NCI-H69 (cell line): Measurements from ENCODE around the gene LGALS13.
A peak's percentile ranks its signal among the peaks of the same experiment; 100 is the strongest.

Experiments used
- DNase-seq: peaks from one replicate; lab custom pipeline; 2025; lab: John Stamatoyannopoulos, UW

LGALS13 gene

GRCh38 chr19:39602224-39602623 lies at the start of gene LGALS13:
Gene LGALS13 (plus strand): TSS chr19:39602524. CDS start chr19:39602569, 45 bp downstream.
- DNase-seq = peak; percentile 4

DNA sequence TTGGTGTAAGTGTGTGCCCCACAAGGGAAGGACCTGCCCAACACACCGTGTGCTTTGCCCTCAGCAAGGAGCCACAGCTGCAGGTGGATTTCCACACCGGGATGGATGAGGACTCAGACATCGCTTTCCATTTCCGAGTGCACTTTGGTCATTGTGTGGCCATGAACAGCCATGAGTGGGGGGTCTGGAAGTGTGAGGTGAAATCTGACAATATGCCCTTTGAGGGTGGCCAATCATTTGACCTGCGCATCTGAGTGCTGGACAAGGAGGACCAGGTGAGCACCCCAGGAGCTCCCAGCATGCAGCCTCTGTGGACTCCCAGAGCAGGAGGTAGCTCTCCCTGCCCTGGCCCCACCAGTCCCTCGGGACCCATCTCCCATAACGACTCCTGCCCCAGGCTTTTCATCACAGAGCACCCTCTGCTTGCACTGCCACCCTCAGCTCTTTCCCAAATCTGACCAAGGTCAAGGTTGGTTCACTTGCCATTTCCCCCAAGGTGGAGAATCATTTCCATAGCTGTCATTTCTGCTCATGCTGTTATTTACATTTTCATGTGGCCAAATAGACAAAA lies 49.2 kb upstream of the LGALS13 start:
- DNase-seq = peak; percentile 36

DNA sequence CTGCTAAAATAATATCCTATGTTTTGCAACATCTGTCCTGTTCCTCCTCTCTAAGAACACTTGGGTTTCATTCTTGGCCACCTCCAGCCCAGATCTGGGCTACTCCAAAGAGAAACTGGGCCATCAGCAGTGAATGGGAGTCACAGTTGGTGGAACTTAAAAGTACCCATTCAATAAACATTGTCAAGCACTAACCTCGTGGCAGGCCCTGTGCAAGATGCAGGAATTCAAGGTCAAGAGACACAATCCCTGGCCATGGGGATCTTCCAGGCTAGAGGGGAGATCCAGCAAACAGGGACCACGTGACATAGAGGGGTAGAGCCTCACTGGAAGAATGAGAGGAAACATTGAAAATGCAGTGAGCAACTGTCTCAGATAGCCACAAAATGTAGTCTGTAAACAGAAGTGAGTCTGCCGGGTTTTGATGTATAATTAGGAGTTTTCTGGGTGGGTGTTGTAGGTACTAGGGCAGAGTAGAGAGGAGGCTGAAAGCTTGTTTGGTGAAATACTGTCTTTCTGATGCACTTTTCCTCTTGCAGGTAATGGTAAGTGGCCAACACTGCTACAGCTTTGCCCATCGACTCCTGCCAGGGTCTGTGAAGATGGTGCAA lies 47.5 kb upstream of the LGALS13 start:
- no peak for DNase-seq

- no peak for DNase-seq
Measured at GRCh38 chr19:39555883-39556282, 46.4 kb upstream of the LGALS13 start.

GRCh38 chr19:39557811-39558623 lies 44.3 kb upstream of the LGALS13 start:
- DNase-seq = peak; percentile 80

DNA sequence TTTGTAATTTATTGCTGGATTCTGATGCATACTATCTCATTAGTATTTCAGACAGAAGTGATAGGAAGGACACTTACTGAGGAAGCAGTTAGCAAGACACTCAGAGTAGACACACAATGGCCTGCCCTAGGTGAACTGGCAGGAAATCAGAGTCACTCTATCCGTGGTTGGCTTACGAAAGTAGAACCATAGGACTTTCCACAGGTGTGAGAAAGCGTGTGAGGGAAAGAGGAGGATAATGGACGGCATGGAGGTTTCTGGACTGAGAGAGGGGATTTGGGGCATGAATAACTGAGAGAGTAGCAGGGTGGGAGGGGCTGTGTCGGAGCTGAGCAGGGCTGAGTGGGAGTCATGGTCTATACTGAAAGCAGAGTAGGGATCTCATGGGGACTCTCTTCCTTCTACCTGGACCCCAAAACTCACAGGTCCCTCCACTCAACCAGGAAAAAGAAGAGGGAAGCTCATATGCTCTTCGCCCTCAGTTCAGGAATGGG lies 43.7 kb upstream of the LGALS13 start:
- DNase-seq = peak; percentile 51

DNA sequence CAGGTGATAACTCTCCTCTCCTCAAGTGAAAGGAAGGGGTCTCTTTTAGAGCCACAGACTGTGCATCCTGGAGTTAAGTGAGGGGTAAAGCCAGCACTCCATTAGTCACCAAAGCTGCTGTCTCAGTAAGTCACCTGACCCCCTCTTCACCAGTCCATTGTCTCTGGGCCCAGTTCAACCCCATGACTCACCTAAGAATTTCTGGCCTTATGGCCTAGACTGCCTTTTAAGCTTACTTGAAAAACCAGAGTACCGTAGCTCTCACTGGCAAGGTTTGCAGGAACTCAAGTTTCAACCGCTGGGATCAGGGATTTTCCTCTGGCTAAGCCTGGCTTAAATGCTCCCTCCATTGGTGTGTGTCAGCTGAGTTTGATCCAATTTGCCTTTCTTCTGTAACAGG lies 38.9 kb upstream of the LGALS13 start:
- DNase-seq = no peak

DNA sequence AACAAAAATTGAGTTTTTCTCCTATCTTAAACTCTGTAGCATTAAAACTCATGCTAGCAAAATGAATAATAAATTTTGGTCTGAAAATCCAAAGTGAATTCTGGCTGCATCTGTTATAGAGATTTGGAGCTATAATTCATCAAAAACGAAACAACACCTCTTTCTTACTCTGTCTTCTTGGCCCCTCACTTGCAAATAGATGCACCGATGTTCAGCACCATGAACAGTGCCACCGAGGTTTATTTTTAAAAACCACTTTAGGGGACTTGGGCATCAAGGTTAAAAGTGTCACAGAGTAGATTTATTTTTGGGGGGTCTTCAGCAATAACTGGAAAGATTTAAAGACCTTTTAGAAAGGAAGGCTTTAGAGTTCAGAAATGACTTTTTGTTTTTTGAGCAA lies 36.3 kb upstream of the LGALS13 start:
- DNase-seq = no peak

DNA sequence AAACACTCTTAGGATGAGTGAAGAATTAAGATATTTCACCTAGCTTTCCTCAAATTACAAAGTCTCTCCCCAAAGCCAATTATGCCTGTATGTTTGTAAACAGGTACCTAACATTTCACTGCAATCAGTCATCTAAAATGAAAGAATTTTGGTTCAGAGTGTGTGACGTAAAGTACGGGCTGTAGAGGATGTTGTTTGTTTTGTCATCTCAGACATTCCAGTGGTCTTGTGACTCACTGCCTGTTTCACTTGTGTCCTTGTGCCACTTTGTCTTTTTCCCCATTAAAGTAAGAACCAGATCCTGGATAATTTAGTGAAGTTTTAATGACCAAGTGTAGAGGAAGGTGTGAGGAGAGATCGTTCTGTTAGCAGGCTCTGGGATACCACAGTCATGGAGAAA lies 33.7 kb upstream of the LGALS13 start:
- no peak for DNase-seq

DNA sequence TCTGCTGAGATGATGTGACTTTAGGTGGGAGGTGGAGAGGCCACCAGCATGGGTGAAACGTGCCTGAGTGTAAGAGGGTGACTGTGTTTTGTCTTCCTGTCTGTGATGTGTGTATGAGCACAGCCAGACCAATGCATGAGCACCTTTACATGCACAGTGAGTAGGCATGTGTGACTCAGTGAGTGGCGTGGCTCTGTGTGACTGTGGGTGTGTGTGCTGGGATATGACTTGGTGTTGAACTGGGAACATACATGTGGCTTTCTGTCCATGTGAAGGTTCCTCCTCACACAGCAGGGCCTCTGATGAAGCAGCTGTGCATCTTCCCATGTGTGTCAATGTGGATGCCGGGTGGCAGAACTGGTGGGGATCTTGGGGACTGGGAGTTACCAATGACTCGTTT lies 19.9 kb upstream of the LGALS13 start:
- DNase-seq = no peak

GRCh38 chr19:39582891-39583625 lies 19.3 kb upstream of the LGALS13 start:
- no peak for DNase-seq

- DNase-seq = no peak
Measured at GRCh38 chr19:39587496-39587895, 14.8 kb upstream of the LGALS13 start.

DNA sequence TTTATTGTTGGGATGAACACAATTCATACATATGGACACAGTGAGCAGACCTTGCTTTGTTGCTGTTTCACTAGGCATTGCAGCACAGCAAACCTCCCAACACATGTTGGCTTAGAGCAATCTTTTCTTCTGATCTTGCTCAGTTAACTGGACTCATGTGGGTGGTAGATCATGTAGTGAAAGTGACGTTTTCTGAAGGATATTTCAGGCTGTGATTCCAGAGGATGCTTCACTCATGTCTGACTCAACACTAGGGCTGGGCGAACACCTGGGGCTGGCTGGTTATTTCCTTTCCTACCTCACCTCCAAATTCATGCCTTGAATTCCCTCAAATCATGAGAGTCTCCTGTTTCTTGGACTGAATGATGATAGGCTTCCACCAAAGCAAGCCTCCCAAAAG lies 14.3 kb upstream of the LGALS13 start:
- no peak for DNase-seq

- DNase-seq = no peak
Measured at GRCh38 chr19:39590265-39590664, 12.1 kb upstream of the LGALS13 start.

GRCh38 chr19:39592381-39592780 lies 9.9 kb upstream of the LGALS13 start:
- no peak for DNase-seq

- no peak for DNase-seq
Measured at GRCh38 chr19:39595950-39596349, 6.4 kb upstream of the LGALS13 start.

DNA sequence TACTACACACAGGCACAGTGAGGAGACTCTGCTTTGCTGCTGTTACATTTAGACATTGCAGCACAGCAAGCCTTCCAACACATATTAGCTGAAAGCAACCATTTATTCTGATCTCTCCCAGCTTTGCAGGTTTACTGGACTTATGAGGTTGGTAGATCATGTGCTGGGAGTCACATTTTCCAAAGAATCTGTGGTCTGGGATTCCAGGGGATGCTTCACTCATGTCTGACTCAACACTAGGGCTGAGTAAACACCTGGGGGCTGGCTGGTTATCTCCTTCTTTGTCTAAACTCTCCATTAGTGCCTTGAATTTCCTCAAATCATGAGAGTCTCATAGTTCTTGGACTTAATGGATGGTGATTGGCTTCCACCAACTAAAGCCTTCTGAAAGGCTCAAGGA lies 5.4 kb upstream of the LGALS13 start:
- DNase-seq = no peak

- no peak for DNase-seq
Measured at GRCh38 chr19:39599116-39599515, 3.2 kb upstream of the LGALS13 start.

DNA sequence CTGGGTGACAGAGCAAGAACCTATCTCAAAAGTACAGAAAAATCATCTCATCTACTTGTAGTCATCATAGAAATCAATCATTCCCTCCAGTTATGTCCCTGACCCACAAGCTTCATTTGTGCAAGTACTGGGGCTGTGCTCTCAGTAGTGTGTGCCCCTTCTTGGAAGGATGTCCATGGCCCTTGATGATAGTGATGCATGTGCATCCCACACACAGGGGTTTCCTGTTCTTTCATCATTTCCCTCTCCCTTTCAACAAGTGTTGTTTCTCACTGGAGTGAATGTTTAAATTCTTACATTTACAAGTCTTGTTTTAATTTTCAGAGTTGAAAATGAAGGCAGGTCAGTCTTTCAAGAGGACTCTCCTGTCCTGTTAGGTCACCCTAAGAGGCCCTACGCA lies 1.5 kb downstream of the LGALS13 start:
- DNase-seq = no peak

DNA sequence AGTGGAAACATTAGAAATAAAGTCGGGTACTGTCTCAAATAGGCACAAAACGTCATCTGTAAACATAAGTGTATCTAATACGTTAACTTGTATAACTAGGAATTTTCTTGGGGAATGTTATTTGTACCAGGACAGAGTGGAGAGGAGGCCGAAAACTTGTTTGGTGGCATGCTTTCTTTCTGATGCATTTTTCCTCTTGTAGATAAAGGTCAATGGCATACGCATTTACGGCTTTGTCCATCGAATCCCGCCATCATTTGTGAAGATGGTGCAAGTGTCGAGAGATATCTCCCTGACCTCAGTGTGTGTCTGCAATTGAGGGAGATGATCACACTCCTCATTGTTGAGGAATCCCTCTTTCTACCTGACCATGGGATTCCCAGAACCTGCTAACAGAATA lies 4.7 kb downstream of the LGALS13 start:
- no peak for DNase-seq

GRCh38 chr19:39607561-39607960 lies 5.2 kb downstream of the LGALS13 start:
- DNase-seq = no peak

GRCh38 chr19:39613597-39613996 lies 11.3 kb downstream of the LGALS13 start:
- DNase-seq = no peak

DNA sequence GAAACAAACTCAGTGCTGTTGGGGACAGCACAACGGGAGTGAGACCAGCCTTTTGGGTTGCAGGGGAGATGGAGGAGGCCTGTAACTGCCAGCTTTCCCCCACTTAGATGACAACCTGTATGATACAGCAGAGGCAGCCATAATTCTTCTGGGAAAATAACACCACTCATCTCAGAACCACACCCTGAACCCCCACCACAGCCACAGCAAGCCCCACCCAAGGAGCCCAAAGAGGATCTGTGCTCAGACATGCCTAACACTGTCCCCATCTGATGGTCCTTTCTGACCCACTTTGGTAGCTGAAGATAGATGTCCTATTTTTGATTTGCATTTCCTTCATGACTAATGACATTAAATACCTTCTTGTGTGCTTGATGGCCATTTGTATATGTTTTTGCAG lies 15.4 kb downstream of the LGALS13 start:
- DNase-seq = no peak
